NT2/D1 (cell line): ENCODE results near the gene LRRTM4.

Experiments
- DNase-seq: peaks from one replicate; pipeline ENCODE4 v3.0.0-alpha.2; 2011; ENCODE audit warnings: low read depth, low spot score
- H3K27me3 ChIP-seq: 2 replicates; pipeline ENCODE4 v1.6.0; 2011; ENCODE audit warnings: mild to moderate bottlenecking; ENCODE audit not compliant: insufficient read length, insufficient read depth
- H3K36me3 ChIP-seq: 2 replicates; pipeline ENCODE4 v1.6.1; 2011; ENCODE audit warnings: mild to moderate bottlenecking, low read length, mixed read lengths; ENCODE audit not compliant: insufficient read depth, insufficient read length
- H3K4me1 ChIP-seq: 2 replicates; pipeline ENCODE4 v1.5.1; 2011; ENCODE audit not compliant: insufficient read depth, insufficient read length
- H3K4me3 ChIP-seq: 2 replicates; pipeline ENCODE4 v1.5.1; 2011; ENCODE audit warnings: low read depth; ENCODE audit not compliant: insufficient read length
- H3K9ac ChIP-seq: 2 replicates; pipeline ENCODE4 v1.6.0; 2011; ENCODE audit warnings: low read depth; ENCODE audit not compliant: insufficient read length
- H3K9me3 ChIP-seq: 2 replicates; pipeline ENCODE4 v1.5.1; 2011; ENCODE audit warnings: mild to moderate bottlenecking, low read length; ENCODE audit not compliant: insufficient read depth
- SUZ12 ChIP-seq: IDR thresholded peaks from 2 replicates; pipeline ENCODE4 v1.6.1; 2011; ENCODE audit not compliant: insufficient read length, insufficient read depth; ENCODE audit errors: extremely low read depth
- YY1 ChIP-seq: IDR thresholded peaks from 2 replicates; pipeline ENCODE4 v1.6.1; 2011; ENCODE audit not compliant: insufficient read length, insufficient read depth
- ZNF274 ChIP-seq: IDR thresholded peaks from 2 replicates; pipeline ENCODE4 v1.6.1; 2011; ENCODE audit warnings: mild to moderate bottlenecking, low read depth, low read length

LRRTM4 gene

GRCh38 chr2:77013457-77013856 lies 508.7 kb downstream of the LRRTM4 start:
- H3K9ac ChIP-seq = no peak overlapping the region
- no peaks in the 10 kb centered on the region for H3K4me1 ChIP-seq
- H3K9me3 ChIP-seq = no peaks in the 10 kb centered on the region
- H3K4me3 ChIP-seq = no peak overlapping the region
- no peak for TF ChIP-seq ZNF274
- TF ChIP-seq YY1 = no peak
- no peak for TF ChIP-seq SUZ12
- H3K27me3 ChIP-seq = no peaks in the 10 kb centered on the region
- H3K36me3 ChIP-seq = no peaks in the 10 kb centered on the region
- no peak for DNase-seq

GRCh38 chr2:77009307-77009706 lies 512.9 kb downstream of the LRRTM4 start:
- no peak for TF ChIP-seq YY1
- TF ChIP-seq ZNF274 = no peak
- TF ChIP-seq SUZ12 = no peak
- Histone ChIP-seq H3K27me3 (no peaks in the 10 kb centered on the region), H3K4me3 (no peak overlapping the region), H3K9ac (no peak overlapping the region), H3K36me3 (no peaks in the 10 kb centered on the region), H3K4me1 (no peaks in the 10 kb centered on the region), H3K9me3 (no peaks in the 10 kb centered on the region)
- no peak for DNase-seq

GRCh38 chr2:77008853-77009252 lies 513.3 kb downstream of the LRRTM4 start:
- Histone ChIP-seq H3K9me3 (no peaks in the 10 kb centered on the region), H3K4me1 (no peaks in the 10 kb centered on the region), H3K4me3 (no peak overlapping the region), H3K27me3 (no peaks in the 10 kb centered on the region), H3K9ac (no peak overlapping the region), H3K36me3 (no peaks in the 10 kb centered on the region)
- peak; percentile 38 for DNase-seq
- TF ChIP-seq YY1 (no peak), ZNF274 (no peak), SUZ12 (no peak)

- no peak overlapping the region for H3K4me3 ChIP-seq
- H3K9me3 ChIP-seq = no peaks in the 10 kb centered on the region
- H3K9ac ChIP-seq = no peak overlapping the region
- H3K36me3 ChIP-seq = no peaks in the 10 kb centered on the region
- no peaks in the 10 kb centered on the region for H3K4me1 ChIP-seq
- DNase-seq = no peak
- TF ChIP-seq SUZ12 (no peak), ZNF274 (no peak), YY1 (no peak)
- H3K27me3 ChIP-seq = no peaks in the 10 kb centered on the region
Observed at GRCh38 chr2:77007686-77008085, 514.5 kb downstream of the LRRTM4 start.

GRCh38 chr2:77005522-77005921 lies 516.7 kb downstream of the LRRTM4 start:
- no peak overlapping the region for H3K9ac ChIP-seq
- no peaks in the 10 kb centered on the region for H3K4me1 ChIP-seq
- no peaks in the 10 kb centered on the region for H3K27me3 ChIP-seq
- no peaks in the 10 kb centered on the region for H3K9me3 ChIP-seq
- H3K36me3 ChIP-seq = no peaks in the 10 kb centered on the region
- TF ChIP-seq ZNF274 (no peak), SUZ12 (no peak), YY1 (no peak)
- H3K4me3 ChIP-seq = no peak overlapping the region
- DNase-seq = no peak

GRCh38 chr2:77001895-77002294 lies 520.3 kb downstream of the LRRTM4 start:
- H3K36me3 ChIP-seq = no peaks in the 10 kb centered on the region
- no peaks in the 10 kb centered on the region for H3K4me1 ChIP-seq
- no peaks in the 10 kb centered on the region for H3K27me3 ChIP-seq
- no peak overlapping the region for H3K4me3 ChIP-seq
- DNase-seq = no peak
- no peak for TF ChIP-seq YY1
- TF ChIP-seq SUZ12 = no peak
- TF ChIP-seq ZNF274 = no peak
- no peak overlapping the region for H3K9ac ChIP-seq
- H3K9me3 ChIP-seq = no peaks in the 10 kb centered on the region

- Histone ChIP-seq H3K9ac (no peak overlapping the region), H3K36me3 (no peaks in the 10 kb centered on the region), H3K9me3 (no peaks in the 10 kb centered on the region), H3K4me1 (no peaks in the 10 kb centered on the region), H3K27me3 (no peaks in the 10 kb centered on the region), H3K4me3 (no peak overlapping the region)
- no peak for DNase-seq
- TF ChIP-seq SUZ12 (no peak), ZNF274 (no peak), YY1 (no peak)
Observed at GRCh38 chr2:76998704-76999103, 523.5 kb downstream of the LRRTM4 start.

- DNase-seq = no peak
- H3K4me1 ChIP-seq = no peaks in the 10 kb centered on the region
- H3K27me3 ChIP-seq = no peaks in the 10 kb centered on the region
- no peak for TF ChIP-seq SUZ12
- TF ChIP-seq YY1 = no peak
- no peak for TF ChIP-seq ZNF274
- no peaks in the 10 kb centered on the region for H3K36me3 ChIP-seq
- no peaks in the 10 kb centered on the region for H3K9me3 ChIP-seq
- no peak overlapping the region for H3K9ac ChIP-seq
- H3K4me3 ChIP-seq = no peak overlapping the region
Observed at GRCh38 chr2:76998152-76998551, 524.0 kb downstream of the LRRTM4 start.
